H9 (cell line): ENCODE data around the gene LAX1. TPM values are rescaled to one million over a fixed set of nuclear protein-coding genes. Genes with fewer than 3 reads are reported as not detected.

Experiments
- DNase-seq: peaks from one replicate; pipeline ENCODE4 v3.0.0-alpha.2; 2017
- H2AFZ ChIP-seq: one replicate; pipeline ENCODE4 v1.6.1; 2013; ENCODE audit warnings: mild to moderate bottlenecking, low read length, control low read depth, moderate library complexity
- H2AK5ac ChIP-seq: 2 replicates; pipeline ENCODE4 v1.6.1; 2013; ENCODE audit warnings: low read length, control low read depth, mixed read lengths; ENCODE audit not compliant: insufficient read length
- H2BK120ac ChIP-seq: one replicate; pipeline ENCODE4 v1.6.1; 2013; ENCODE audit warnings: low read depth, mild to moderate bottlenecking, low read length, control low read depth, inconsistent platforms; ENCODE audit not compliant: poor library complexity, severe bottlenecking
- H2BK12ac ChIP-seq: 2 replicates; pipeline ENCODE4 v1.6.1; 2013; ENCODE audit warnings: low read length, control low read depth, mixed read lengths, low read depth; ENCODE audit not compliant: insufficient read length
- H2BK15ac ChIP-seq: 2 replicates; pipeline ENCODE4 v1.6.1; 2013; ENCODE audit warnings: low read depth, low read length, control low read depth
- H2BK20ac ChIP-seq: one replicate; pipeline ENCODE4 v1.6.1; 2013; ENCODE audit warnings: low read depth, mild to moderate bottlenecking, low read length, control low read depth, inconsistent platforms; ENCODE audit not compliant: poor library complexity, severe bottlenecking
- H2BK5ac ChIP-seq: 2 replicates; pipeline ENCODE4 v1.6.1; 2013; ENCODE audit warnings: low read length, control low read depth, mixed read lengths; ENCODE audit not compliant: insufficient read length
- H3K14ac ChIP-seq: 2 replicates; pipeline ENCODE4 v1.6.1; 2013; ENCODE audit warnings: low read length, control low read depth; ENCODE audit not compliant: insufficient read depth
- H3K18ac ChIP-seq: 2 replicates; pipeline ENCODE4 v1.6.1; 2013; ENCODE audit warnings: low read depth, mild to moderate bottlenecking, mixed read lengths, low read length, control low read depth; ENCODE audit not compliant: insufficient read length
- H3K23ac ChIP-seq: 2 replicates; pipeline ENCODE4 v1.6.1; 2013; ENCODE audit warnings: low read length, control low read depth, mixed read lengths, low read depth; ENCODE audit not compliant: insufficient read length
- H3K23me2 ChIP-seq: 2 replicates; pipeline ENCODE4 v1.6.1; 2013; ENCODE audit warnings: low read depth, mild to moderate bottlenecking, mixed read lengths, low read length, control low read depth; ENCODE audit not compliant: insufficient read length, poor library complexity, severe bottlenecking
- H3K27ac ChIP-seq: 2 replicates; pipeline ENCODE4 v1.5.1; 2013; ENCODE audit warnings: low read length, control low read depth, mixed read lengths, low read depth; ENCODE audit not compliant: insufficient read length
- H3K27me3 ChIP-seq: 2 replicates; pipeline ENCODE4 v1.6.1; 2013; ENCODE audit warnings: low read length, control low read depth, inconsistent platforms; ENCODE audit not compliant: insufficient read depth
- H3K4ac ChIP-seq: 2 replicates; pipeline ENCODE4 v1.6.1; 2013; ENCODE audit warnings: low read depth, mild to moderate bottlenecking, control low read depth, inconsistent platforms, low read length, moderate library complexity
- H3K4me1 ChIP-seq: 2 replicates; pipeline ENCODE4 v1.6.1; 2013; ENCODE audit warnings: low read length, control low read depth, inconsistent platforms; ENCODE audit not compliant: insufficient read depth
- H3K4me2 ChIP-seq: 2 replicates; pipeline ENCODE4 v1.6.1; 2013; ENCODE audit warnings: low read length, control low read depth, mixed read lengths; ENCODE audit not compliant: insufficient read length, insufficient read depth
- H3K56ac ChIP-seq: 2 replicates; pipeline ENCODE4 v1.6.1; 2013; ENCODE audit warnings: low read depth, mild to moderate bottlenecking, mixed read lengths, low read length, control low read depth; ENCODE audit not compliant: insufficient read length
- H3K79me1 ChIP-seq: 2 replicates; pipeline ENCODE4 v1.6.1; 2013; ENCODE audit warnings: low read depth, mild to moderate bottlenecking, moderate library complexity, low read length, control low read depth, inconsistent platforms; ENCODE audit not compliant: insufficient read depth, poor library complexity, severe bottlenecking
- H3K79me2 ChIP-seq: 2 replicates; pipeline ENCODE4 v1.6.1; 2013; ENCODE audit warnings: low read length, control low read depth, inconsistent platforms; ENCODE audit not compliant: insufficient read depth
- H3K9ac ChIP-seq: 2 replicates; pipeline ENCODE4 v1.6.1; 2013; ENCODE audit warnings: low read length, control low read depth, mixed read lengths; ENCODE audit not compliant: insufficient read length; ENCODE audit errors: extremely low read depth
- H3K9me3 ChIP-seq: one replicate; pipeline ENCODE4 v1.6.1; 2013; ENCODE audit warnings: low read depth, low read length, inconsistent platforms; ENCODE audit not compliant: control insufficient read depth
- H3T11ph ChIP-seq: one replicate; pipeline ENCODE4 v1.6.1; 2013; ENCODE audit warnings: mild to moderate bottlenecking, low read length, control low read depth, inconsistent platforms
- H4K20me1 ChIP-seq: one replicate; pipeline ENCODE4 v1.6.1; 2013; ENCODE audit not compliant: control insufficient read depth, insufficient read length, insufficient read depth
- H4K5ac ChIP-seq: 2 replicates; pipeline ENCODE4 v1.6.1; 2013; ENCODE audit warnings: low read depth, mild to moderate bottlenecking, mixed read lengths, low read length, control low read depth; ENCODE audit not compliant: insufficient read length
- H4K8ac ChIP-seq: replicated peaks from 2 replicates; pipeline ENCODE4 v1.6.1; 2013; ENCODE audit warnings: low read length, control low read depth, mixed read lengths, low read depth; ENCODE audit not compliant: insufficient read length
- H4K91ac ChIP-seq: 2 replicates; pipeline ENCODE4 v1.6.1; 2013; ENCODE audit warnings: low read depth, mild to moderate bottlenecking, moderate library complexity, mixed read lengths, low read length, control low read depth; ENCODE audit not compliant: insufficient read length
- H3K27ac Mint-ChIP-seq, 3 experiments: 2 replicates in 2 of 3; 3 replicates in 1 of 3; pipeline ENCODE4 v1.8.0; 2020 to 2021; ENCODE audit warnings: mixed read lengths in 3 of 3, mild to moderate bottlenecking in 1 of 3, moderate library complexity in 1 of 3
- H3K27me3 Mint-ChIP-seq: 2 replicates; pipeline ENCODE4 v1.8.0; 2021; ENCODE audit warnings: low read depth, mild to moderate bottlenecking, moderate library complexity, mixed read lengths
- H3K36me3 Mint-ChIP-seq, 3 experiments: 2 replicates in 2 of 3; 3 replicates in 1 of 3; pipeline ENCODE4 v1.8.0; 2020 to 2021; ENCODE audit warnings: low read depth in 3 of 3, mixed read lengths in 3 of 3; ENCODE audit not compliant: insufficient read depth in 1 of 3
- H3K4me1 Mint-ChIP-seq, 2 experiments: 2 replicates each; pipeline ENCODE4 v1.8.0; 2020; ENCODE audit warnings: mixed read lengths in 2 of 2
- H3K4me3 Mint-ChIP-seq, 2 experiments: 2 replicates in 1 of 2; 3 replicates in 1 of 2; pipeline ENCODE4 v1.8.0; 2020 to 2021; ENCODE audit warnings: mild to moderate bottlenecking in 2 of 2, mixed read lengths in 2 of 2, moderate library complexity in 1 of 2
- H3K9me3 Mint-ChIP-seq, 2 experiments: 2 replicates in 1 of 2; 3 replicates in 1 of 2; pipeline ENCODE4 v1.8.0; 2020; ENCODE audit warnings: mild to moderate bottlenecking in 2 of 2, mixed read lengths in 2 of 2, moderate library complexity in 1 of 2
- CTCF ChIP-seq: fragments of 200-600 bp; sonication (generic); conservative IDR thresholded peaks from 3 replicates; pipeline ENCODE4 v1.8.0; 2021; ENCODE audit warnings: antibody characterized with exemption, mild to moderate bottlenecking
- WGBS: extraction: QIAGEN DNeasy Blood & Tissue Kit; methylation state at CpG from one replicate; pipeline ENCODE4 v1.1.7; 2013; ENCODE audit warnings: missing lambda C conversion rate, low lambda C conversion rate, mixed read lengths; ENCODE audit not compliant: insufficient read length; ENCODE audit errors: extremely low coverage; 5-methylcytosine and 5-hydroxymethylcytosine counted together
- total RNA-seq: library from RNA; stranded (reverse); gene quantifications from 2 replicates; pipeline ENCODE4 v1.2.1, GENCODE V29; 2021

The LAX1 gene
- total RNA-seq, 1 experiment from 2014 or later = not detected

DNA sequence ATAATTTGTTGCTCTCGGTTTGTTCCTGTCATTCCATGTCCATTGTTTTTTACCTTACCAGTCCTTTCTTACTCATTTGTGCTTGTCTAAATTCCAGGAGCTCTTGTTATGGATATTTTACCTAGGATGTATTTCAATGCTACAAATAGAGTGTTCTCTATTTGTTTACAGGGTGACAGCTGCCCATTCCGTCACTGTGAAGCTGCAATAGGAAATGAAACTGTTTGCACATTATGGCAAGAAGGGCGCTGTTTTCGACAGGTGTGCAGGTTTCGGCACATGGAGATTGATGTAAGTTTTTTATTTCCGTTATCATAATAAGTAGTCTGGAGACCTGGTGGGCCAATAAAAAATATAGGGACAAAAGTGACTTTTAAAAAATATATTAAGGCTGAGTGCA, 53.4 kb downstream of the LAX1 start:
- Histone ChIP-seq H3K18ac (no peak overlapping the region), H2BK12ac (no peak overlapping the region), H2BK120ac (no peak overlapping the region), H3K4me2 (no peak overlapping the region), H2BK15ac (no peak overlapping the region), H3K79me1 (peaks cover 2% of the 10 kb centered on the region), H3K27ac (no peak overlapping the region), H4K91ac (no peak overlapping the region), H2AFZ (no peak overlapping the region), H2BK20ac (no peak overlapping the region), H3K4me1 (no peaks in the 10 kb centered on the region), H3K9ac (no peak overlapping the region), H3K27me3 (no peaks in the 10 kb centered on the region), H3K14ac (no peak overlapping the region), H4K20me1 (no peaks in the 10 kb centered on the region), H3K4ac (no peak overlapping the region), H3K79me2 (no peaks in the 10 kb centered on the region; the same call in 1 of the 2 replicates), H3K23me2 (no peaks in the 10 kb centered on the region), H2AK5ac (no peak overlapping the region), H4K8ac (no peak overlapping the region), H3T11ph (no peak overlapping the region), H3K9me3 (no peaks in the 10 kb centered on the region), H2BK5ac (no peak overlapping the region), H4K5ac (no peak overlapping the region), H3K23ac (no peak overlapping the region), H3K56ac (no peak overlapping the region)
- no peak for TF ChIP-seq CTCF
- Mint-ChIP-seq H3K4me3 (no peak overlapping the region), H3K27ac (peak overlapping the region in 1 of 3 experiments; percentile 59; a peak in 1 of 7 replicates), H3K36me3 (peaks cover 35 to 75% (median 69%) of the 10 kb centered on the region in 3 experiments), H3K27me3 (no peaks in the 10 kb centered on the region), H3K9me3 (peaks cover 0 to 4% of the 10 kb centered on the region in 2 experiments; a peak in 1 of 5 replicates), H3K4me1 (peaks cover 2 to 3% of the 10 kb centered on the region in 2 experiments; a peak in 2 of 4 replicates)
- no CpG with 5 or more reads among the region's 6 CpGs for WGBS
- no peak for DNase-seq
